Measurements from ENCODE around the gene MED8. TPM values are rescaled to one million over a fixed set of nuclear protein-coding genes. Genes with fewer than 3 reads are reported as not detected.

Gene MED8
- total and polyA plus RNA-seq, 2 of the 13 experiments (the other 11 are each of a cell fraction or from before 2014, with no cell fraction given) = 16.9 to 77.4 TPM

DNA sequence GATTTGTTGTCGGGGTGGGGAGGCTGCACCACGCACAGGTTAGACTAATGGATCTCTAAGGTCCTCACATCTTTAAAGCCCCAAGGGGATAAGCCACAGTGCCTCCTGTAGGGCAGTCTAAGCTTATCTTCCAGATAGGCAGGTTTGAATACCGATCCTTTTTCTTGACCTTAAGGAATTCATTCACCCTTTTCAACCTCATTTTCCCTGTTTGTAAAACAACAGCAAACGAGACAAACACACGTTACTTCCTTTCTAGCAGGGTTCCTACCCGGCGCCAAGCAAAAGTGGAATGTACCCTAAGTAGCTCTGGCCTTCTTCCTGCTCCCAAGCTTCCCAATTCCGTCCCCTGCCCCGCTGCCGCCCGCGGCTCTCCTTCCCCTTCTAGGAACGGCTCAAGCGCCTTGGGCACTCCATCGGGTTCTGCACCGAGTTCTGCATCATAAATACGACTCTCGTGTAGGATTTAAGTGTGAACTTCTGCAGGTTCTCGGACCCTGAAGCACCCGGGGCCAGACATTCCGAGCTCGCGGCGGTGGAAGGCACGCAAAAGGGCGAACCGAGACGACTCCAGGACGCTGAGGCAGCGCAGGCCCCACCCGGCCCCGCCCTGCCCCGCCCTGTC is 31.4 kb downstream of the MED8 start:
- WGBS (ENCODE audit: low lambda C conversion rate) = 1% methylated on average over 17 of the region's 33 CpGs
- CTCF ChIA-PET (ENCODE audit: low intra/inter-chr PET ratio, low total read pairs) = interaction anchor here (1.0 to 1.5 kb wide), 2 partner anchors 121 to 131 kb away, joined by 4 to 9 read pairs; no protein-coding TSS in a partner anchor
- no peaks in the 10 kb centered on the region; a peak in 1 of 5 replicates for H3K27me3 ChIP-seq (ENCODE audit: control insufficient read depth in 1 of 2, insufficient read depth in 2 of 2, low read length in 2 of 2)
- DNase-seq (ENCODE audit: low spot score) (no peak), ATAC-seq (peak; percentile 32), FAIRE-seq (peak; percentile 53)
- H3K4me3 ChIP-seq (replicated peaks in 1 of 3; ENCODE audit: insufficient read depth in 1 of 3, low read depth in 2 of 3, low read length in 3 of 3) = peak overlapping the region; percentile 92 to 97 (median 97)
- POLR2A ChIA-PET = interaction anchor here (0.6 to 1.9 kb wide), 14 partner anchors 9 to 292 kb away, joined by 3 to 29 read pairs (median 4); partner anchors contain the start of genes C1orf210, ELOVL1, KDM4A and MED8
- peak overlapping the region; percentile 98 for H3K4me2 ChIP-seq (ENCODE audit: low read depth, low read length)
- H3K36me3 ChIP-seq (replicated peaks in 1 of 2; ENCODE audit: control insufficient read depth in 1 of 2, insufficient read depth in 2 of 2, low read length in 2 of 2) = peaks cover 9 to 26% of the 10 kb centered on the region in 2 experiments
- peak overlapping the region; percentile 46 for H2AFZ ChIP-seq (ENCODE audit: low read length)
- intact Hi-C loops (cut with micrococcal nuclease; ENCODE audit: unreplicated experiment) = loop anchor here (1.0 kb wide), 2 partner anchors 56 to 120 kb away; no protein-coding TSS in a partner anchor
- in situ Hi-C loops (cut with HindIII; ENCODE audit: extremely low pct_ligation_motif_present, low pct_unique_long_range_greater_than_20kb) = no loop called here
- H4K20me1 ChIP-seq (ENCODE audit: insufficient read depth, low read length) = no peaks in the 10 kb centered on the region
- H3K4me1 ChIP-seq (ENCODE audit: insufficient read depth, low read length) = peaks cover 60% of the 10 kb centered on the region
- peak overlapping the region; percentile 64 for H3K27ac ChIP-seq (ENCODE audit: extremely low read length, insufficient read depth, low read length)
- no TSS peak for BruUV-seq (replicated peaks)
- H3K79me2 ChIP-seq (ENCODE audit: insufficient read depth, low read length) = peaks cover 29% of the 10 kb centered on the region
- H3K9ac ChIP-seq (ENCODE audit: insufficient read depth, low read depth, low read length) = peak overlapping the region; percentile 82
- no peaks in the 10 kb centered on the region for H3K9me3 ChIP-seq (ENCODE audit: low read length)
- TF ChIP-seq BHLHE40 (IDR thresholded peaks at IDR 0.05; ENCODE audit: low read length) (no peak), ZBTB7B (CRISPR knock-in tag; IDR thresholded peaks at IDR 0.05) (no peak), ZNF777 (CRISPR knock-in tag; IDR thresholded peaks at IDR 0.05) (peak; percentile 44; the same call in 1 of the 2 replicates), ZFP36L1 (CRISPR knock-in tag; IDR thresholded peaks at IDR 0.05) (no peak), ZFP90 (CRISPR knock-in tag; IDR thresholded peaks at IDR 0.05; ENCODE audit: borderline replicate concordance) (0 out of 2 replicates have a peak, but pooled peaks have one; percentile 56), ZNF451 (CRISPR knock-in tag; IDR thresholded peaks at IDR 0.05) (no peak), SNAI1 (CRISPR knock-in tag; IDR thresholded peaks at IDR 0.05; ENCODE audit: borderline replicate concordance) (no peak), PTBP1 (IDR thresholded peaks at IDR 0.05; ENCODE audit: low read depth, low read length, poor library complexity, severe bottlenecking) (no peak), ZNF550 (CRISPR knock-in tag; IDR thresholded peaks at IDR 0.05; ENCODE audit: borderline replicate concordance) (no peak), ERF (CRISPR knock-in tag; IDR thresholded peaks at IDR 0.05) (0 out of 2 replicates have a peak, but pooled peaks have one; percentile 8), SRSF4 (IDR thresholded peaks at IDR 0.05; ENCODE audit: low read depth, low read length, poor library complexity, severe bottlenecking) (no peak), HDAC2 (CRISPR knock-in tag; IDR thresholded peaks at IDR 0.05) (no peak), ZNF333 (CRISPR knock-in tag; IDR thresholded peaks at IDR 0.05; ENCODE audit: borderline replicate concordance) (no peak)
- TF ChIP-seq, protein P1, sequence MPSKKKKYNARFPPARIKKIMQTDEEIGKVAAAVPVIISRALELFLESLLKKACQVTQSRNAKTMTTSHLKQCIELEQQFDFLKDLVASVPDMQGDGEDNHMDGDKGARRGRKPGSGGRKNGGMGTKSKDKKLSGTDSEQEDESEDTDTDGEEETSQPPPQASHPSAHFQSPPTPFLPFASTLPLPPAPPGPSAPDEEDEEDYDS (CRISPR knock-in tag; IDR thresholded peaks at IDR 0.05) = no peak
- TF ChIP-seq, protein P2, sequence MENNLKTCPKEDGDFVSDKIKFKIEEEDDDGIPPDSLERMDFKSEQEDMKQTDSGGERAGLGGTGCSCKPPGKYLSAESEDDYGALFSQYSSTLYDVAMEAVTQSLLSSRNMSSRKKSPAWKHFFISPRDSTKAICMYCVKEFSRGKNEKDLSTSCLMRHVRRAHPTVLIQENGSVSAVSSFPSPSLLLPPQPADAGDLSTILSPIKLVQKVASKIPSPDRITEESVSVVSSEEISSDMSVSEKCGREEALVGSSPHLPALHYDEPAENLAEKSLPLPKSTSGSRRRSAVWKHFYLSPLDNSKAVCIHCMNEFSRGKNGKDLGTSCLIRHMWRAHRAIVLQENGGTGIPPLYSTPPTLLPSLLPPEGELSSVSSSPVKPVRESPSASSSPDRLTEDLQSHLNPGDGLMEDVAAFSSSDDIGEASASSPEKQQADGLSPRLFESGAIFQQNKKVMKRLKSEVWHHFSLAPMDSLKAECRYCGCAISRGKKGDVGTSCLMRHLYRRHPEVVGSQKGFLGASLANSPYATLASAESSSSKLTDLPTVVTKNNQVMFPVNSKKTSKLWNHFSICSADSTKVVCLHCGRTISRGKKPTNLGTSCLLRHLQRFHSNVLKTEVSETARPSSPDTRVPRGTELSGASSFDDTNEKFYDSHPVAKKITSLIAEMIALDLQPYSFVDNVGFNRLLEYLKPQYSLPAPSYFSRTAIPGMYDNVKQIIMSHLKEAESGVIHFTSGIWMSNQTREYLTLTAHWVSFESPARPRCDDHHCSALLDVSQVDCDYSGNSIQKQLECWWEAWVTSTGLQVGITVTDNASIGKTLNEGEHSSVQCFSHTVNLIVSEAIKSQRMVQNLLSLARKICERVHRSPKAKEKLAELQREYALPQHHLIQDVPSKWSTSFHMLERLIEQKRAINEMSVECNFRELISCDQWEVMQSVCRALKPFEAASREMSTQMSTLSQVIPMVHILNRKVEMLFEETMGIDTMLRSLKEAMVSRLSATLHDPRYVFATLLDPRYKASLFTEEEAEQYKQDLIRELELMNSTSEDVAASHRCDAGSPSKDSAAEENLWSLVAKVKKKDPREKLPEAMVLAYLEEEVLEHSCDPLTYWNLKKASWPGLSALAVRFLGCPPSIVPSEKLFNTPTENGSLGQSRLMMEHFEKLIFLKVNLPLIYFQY (CRISPR knock-in tag; IDR thresholded peaks at IDR 0.05; ENCODE audit: borderline replicate concordance) = no peak
- TF ChIP-seq, protein P3, sequence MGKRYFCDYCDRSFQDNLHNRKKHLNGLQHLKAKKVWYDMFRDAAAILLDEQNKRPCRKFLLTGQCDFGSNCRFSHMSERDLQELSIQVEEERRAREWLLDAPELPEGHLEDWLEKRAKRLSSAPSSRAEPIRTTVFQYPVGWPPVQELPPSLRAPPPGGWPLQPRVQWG (CRISPR knock-in tag; IDR thresholded peaks at IDR 0.05; ENCODE audit: borderline replicate concordance, low read depth) = no peak
- TF ChIP-seq, protein P4, sequence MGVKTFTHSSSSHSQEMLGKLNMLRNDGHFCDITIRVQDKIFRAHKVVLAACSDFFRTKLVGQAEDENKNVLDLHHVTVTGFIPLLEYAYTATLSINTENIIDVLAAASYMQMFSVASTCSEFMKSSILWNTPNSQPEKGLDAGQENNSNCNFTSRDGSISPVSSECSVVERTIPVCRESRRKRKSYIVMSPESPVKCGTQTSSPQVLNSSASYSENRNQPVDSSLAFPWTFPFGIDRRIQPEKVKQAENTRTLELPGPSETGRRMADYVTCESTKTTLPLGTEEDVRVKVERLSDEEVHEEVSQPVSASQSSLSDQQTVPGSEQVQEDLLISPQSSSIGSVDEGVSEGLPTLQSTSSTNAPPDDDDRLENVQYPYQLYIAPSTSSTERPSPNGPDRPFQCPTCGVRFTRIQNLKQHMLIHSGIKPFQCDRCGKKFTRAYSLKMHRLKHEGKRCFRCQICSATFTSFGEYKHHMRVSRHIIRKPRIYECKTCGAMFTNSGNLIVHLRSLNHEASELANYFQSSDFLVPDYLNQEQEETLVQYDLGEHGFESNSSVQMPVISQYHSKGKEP (CRISPR knock-in tag; IDR thresholded peaks at IDR 0.05) = no peak

Data from HepG2 (cell line).